HG03097 (cell line): ENCODE data around the gene GMDS.
"Not testable (repeated sequence)": the region's sequence is repeated elsewhere in the genome, so short reads cannot be mapped to it uniquely, and the experiment has no call there.

Experiments used
- ATAC-seq: cut with Tn5 transposase; IDR thresholded peaks from one replicate; pipeline ENCODE4 v1.9.1; 2021; ENCODE audit not compliant: unreplicated experiment, low FRiP score

The GMDS gene

GRCh38 chr6:1686117-1687098, 559.0 kb downstream of the GMDS start:
- ATAC-seq: no peak

DNA sequence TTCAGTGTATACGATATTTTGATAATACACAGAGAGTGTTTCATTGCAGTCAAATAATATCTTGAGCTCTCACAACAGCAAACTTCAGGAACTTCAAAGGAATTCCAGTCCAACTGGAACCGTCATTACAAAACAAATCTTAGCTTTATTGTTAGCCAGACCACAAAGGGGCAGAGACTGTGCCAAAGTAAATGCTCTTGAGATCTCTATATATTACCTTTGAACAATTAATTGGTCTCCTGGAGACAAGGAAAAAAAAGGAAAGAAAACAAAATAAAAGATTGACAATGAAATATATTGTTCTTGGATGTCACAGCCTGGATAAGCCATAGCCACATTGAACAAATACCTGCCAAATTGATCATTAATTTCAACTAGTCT, 565.7 kb downstream of the GMDS start:
- ATAC-seq: no peak

GRCh38 chr6:1679031-1679687, 566.2 kb downstream of the GMDS start:
- ATAC-seq: no peak

- ATAC-seq: no peak
These were observed 567.2 kb downstream of the GMDS start for GRCh38 chr6:1678201-1678600.

DNA sequence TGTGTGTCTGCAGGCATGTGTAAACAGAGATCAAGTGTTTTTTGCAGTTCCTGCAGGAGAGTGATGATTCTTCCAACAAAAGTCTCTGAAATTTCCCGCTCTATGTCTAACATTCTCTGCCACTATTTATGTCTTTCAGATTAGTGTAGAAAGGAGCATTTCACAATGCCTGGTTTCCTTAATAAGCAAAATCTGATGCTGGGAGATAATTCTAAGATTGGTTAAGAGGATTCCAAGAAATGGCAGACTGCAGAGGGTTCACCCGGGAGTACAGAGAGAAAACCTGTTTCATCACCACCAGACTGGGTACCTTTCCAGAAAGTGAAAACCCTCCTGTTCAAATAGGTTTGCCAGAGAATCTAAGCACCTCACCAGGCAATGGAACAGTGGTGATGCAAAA, 573.0 kb downstream of the GMDS start:
- ATAC-seq: no peak

DNA sequence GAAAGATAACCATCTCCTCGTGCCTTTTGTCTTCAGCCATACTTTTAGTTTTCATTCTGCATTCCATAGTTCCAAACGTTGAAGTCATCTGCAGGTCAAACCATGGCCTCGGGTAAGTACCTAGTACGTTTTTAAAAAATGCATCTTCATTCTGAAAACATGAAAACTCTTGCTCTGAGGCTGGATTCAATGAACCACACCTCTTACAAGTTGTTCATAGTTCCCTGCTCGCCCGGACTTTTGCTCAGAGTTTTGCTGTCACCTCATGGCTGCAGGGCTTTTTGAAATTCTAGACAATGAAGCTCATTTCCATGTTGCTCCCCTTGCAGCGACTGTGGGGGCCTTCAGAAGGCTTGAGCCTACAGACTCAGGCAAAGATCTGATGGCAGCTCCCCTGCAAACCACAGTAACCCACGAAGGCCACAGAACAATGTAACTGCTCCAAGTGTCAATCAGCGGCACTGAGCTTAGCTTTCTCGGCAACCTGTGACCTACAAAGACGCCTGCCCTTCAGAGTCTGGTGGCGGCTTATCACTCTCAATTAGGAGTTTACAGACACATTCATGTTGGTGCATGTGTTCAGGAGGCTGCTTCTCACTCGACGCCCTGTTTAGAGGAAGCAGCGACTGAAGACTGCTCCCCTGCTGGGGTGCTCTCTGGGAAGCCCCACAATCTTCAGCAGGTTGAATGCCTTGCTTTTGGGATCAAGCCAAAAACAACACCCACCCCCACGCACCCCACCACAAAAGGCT, 574.5 kb downstream of the GMDS start:
- no peak for ATAC-seq

- ATAC-seq: no peak
These were observed 575.4 kb downstream of the GMDS start for GRCh38 chr6:1669996-1670395.

DNA sequence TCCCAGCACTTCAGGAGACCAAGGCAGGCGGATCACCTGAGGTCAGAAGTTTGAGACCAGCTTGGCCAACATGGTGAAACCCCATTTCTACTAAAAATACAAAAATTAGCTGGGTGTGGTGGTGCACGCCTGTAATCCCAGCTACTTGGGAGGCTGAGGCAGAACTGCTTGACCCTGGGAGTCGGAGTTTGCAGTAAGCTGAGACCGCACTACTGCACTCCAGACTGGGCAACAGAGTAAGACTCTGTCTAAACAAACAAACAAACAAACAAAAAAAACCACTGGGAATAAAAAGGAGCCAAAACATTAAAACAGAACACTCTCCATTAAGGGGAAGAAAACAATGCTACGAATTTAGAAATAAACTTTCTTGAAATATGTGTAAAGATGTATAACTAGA, 576.9 kb downstream of the GMDS start:
- ATAC-seq: not testable (repeated sequence)

DNA sequence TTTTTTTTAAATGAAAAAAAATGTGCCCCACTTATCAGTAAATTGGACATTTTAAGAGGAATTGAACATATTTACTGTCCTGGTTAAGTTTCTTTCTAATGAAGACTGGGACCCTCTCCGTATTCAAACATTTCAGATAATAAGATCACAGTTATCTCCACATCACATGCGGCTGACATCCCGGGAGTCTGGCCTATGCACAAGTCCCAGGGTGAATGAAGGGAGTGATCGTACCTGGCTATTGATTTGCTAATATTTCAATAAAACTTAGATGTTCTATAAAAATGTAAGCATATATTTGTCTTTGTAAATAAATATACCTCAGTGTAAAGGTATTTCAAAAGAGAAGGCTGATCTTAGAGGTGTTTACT, 577.6 kb downstream of the GMDS start:
- no peak for ATAC-seq

DNA sequence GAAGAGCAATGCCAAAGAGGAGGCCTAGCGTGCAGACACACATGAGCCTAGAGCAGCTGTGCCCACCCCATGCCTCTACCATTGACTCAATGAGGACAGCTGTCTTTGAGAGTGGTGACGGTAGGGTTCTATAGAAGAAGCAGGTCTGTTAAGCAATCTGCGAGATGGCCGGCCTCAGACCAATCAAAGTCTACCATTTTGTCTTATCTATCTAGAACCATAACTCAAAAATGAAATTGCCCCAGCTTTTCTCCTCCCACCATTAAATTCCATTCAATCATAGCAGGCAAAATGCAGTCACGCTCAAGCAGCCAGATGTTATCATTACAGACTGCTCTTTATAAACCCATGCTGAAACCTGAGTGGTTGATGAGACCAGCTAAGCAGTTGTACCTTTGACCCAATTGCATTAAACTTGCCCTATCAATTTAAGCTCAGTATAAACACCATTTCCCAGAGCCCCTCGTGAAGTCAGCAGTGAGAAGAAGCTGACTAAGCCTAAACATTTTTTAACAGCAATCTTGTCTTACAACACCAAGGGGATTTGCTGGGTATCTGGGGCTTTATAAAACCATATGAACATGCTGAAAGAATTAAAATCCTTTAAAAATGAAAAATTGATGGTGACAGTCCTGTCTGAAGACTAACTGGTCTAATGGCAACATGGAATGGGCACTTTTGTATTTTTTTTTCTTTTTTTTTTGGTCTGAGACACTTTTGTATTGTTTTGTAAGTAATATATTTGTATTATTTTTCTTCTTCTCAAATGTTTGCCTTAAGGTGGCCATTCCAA, 578.2 kb downstream of the GMDS start:
- ATAC-seq: no peak

DNA sequence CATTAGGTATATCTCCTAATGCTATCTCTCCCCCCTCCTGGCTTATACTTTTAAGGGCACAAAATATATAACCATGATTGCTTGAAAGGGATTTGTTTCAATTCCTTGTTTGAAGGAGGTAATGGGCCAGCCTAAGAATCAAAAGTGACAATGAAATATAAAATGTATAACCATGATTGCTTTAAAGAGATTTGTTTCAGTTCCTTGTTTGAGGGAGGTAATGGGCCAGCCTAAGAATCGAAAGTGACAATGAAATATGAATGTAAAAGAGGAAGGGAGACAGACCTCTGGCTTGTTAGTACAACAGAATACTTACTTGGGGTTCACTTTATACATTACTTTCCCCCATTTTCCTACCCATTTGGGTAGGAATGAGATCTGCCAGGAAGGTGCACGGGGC, 580.2 kb downstream of the GMDS start:
- ATAC-seq: peak; percentile 84

- ATAC-seq: no peak
These were observed 581.1 kb downstream of the GMDS start for GRCh38 chr6:1664329-1664728.

GRCh38 chr6:1663511-1663910, 581.9 kb downstream of the GMDS start:
- no peak for ATAC-seq

GRCh38 chr6:1662534-1662933, 582.9 kb downstream of the GMDS start:
- ATAC-seq: no peak

- ATAC-seq: no peak
These were observed 585.6 kb downstream of the GMDS start for GRCh38 chr6:1659816-1660215.

- ATAC-seq: no peak
These were observed 587.0 kb downstream of the GMDS start for GRCh38 chr6:1658212-1659005.

- no peak for ATAC-seq
These were observed 587.6 kb downstream of the GMDS start for GRCh38 chr6:1657771-1658165.

DNA sequence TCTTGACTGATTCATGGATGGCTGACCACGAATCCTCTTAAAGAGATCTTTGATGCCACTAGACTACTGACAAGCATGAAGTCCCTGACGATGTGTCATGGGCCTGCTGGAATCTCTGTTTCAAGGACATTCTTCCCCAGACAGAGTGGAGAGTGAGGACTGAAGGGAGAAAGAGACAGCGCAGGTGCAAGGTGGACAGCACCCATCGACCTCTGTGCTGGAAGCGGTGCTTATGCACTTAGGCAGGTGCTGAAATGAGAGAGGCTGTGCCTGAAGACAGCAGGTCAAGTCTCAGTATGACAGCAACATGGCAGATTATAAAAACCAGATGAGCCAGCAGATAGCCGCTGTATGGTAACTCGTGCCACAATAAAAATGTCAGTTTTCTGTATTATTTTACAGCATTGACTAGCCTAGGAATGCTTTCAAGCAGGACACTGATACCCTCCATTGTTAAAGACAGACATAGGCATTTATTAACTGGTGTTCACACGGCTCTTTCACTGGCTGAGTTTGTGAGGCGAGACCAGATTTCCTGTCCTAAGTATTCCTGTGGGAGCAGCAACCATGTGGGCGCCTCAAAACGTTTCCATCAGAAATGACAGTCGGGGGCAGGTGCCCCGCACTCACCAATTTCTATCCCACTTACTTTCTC, 588.2 kb downstream of the GMDS start:
- ATAC-seq: no peak

DNA sequence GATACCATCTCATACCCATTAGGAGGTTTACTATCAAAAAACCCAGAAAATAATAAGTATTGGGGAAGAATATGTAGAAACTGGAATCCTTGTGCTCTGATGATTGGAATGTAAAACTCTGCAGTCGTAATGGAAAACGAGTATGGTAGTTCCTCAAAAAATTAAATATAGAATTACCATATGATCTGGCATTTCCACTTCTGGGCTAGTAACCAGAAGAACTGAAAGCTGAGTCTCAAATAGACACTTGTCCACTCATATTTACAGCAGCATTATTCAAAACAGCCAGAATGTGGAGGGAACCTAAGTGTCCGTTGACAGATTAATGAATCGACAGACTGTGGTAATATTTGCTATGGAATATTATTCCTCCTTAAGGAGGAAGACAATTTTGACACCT, 591.4 kb downstream of the GMDS start:
- no peak for ATAC-seq
